ENCODE data around the gene P2RY1. TPM values are rescaled to one million over a fixed set of nuclear protein-coding genes. Genes with fewer than 3 reads are reported as not detected.

The P2RY1 gene
- 0.38 and 0.82 TPM in 2 replicates for total RNA-seq (2014; rRNA removed; shearing (Covaris generic))

GRCh38 chr3:152834776-152835600 lies at the start of gene P2RY1:
TSS of gene P2RY1 (plus strand) at chr3:152835131. CDS start at chr3:152835783, 652 bp downstream.

Small RNAs within 50 kb of the gene (small RNA-seq; reads per million reads assigned to genes)
- not detected for gene ATP5MGP5
